ENCODE results near the gene KIFC1.
"Not testable (repeated sequence)": the region's sequence is repeated elsewhere in the genome, so short reads cannot be mapped to it uniquely, and the experiment has no call there.

KIFC1 gene, protein sequence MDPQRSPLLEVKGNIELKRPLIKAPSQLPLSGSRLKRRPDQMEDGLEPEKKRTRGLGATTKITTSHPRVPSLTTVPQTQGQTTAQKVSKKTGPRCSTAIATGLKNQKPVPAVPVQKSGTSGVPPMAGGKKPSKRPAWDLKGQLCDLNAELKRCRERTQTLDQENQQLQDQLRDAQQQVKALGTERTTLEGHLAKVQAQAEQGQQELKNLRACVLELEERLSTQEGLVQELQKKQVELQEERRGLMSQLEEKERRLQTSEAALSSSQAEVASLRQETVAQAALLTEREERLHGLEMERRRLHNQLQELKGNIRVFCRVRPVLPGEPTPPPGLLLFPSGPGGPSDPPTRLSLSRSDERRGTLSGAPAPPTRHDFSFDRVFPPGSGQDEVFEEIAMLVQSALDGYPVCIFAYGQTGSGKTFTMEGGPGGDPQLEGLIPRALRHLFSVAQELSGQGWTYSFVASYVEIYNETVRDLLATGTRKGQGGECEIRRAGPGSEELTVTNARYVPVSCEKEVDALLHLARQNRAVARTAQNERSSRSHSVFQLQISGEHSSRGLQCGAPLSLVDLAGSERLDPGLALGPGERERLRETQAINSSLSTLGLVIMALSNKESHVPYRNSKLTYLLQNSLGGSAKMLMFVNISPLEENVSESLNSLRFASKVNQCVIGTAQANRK
- total RNA-seq: 2.6 reads per million, percentile 8 among the genes with 10 or more reads in this experiment

- DNase-seq: peak; percentile 98
Measured at GRCh38 chr6:33391278-33391921, at the start of gene KIFC1. KIFC1 (plus strand) TSS chr6:33391823; CDS start chr6:33391986, 163 bp downstream.

DNA sequence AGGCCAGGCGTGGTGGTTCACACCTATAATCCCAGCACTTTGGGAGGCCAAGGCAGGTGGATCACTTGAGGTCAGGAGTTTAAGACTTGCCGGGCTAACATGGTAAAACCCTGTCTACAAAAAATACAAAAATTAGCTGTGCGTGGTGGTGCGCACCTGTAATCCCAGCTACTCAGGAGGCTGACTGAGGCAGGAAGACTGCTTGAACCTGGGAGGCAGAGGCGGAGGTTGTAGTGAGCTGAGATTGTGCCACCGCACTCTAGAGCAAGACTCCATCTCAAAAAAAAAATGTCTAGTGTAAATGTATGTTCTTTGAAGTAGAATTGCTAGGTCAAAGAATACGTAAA lies 48.0 kb upstream of the KIFC1 start:
- not testable (repeated sequence) for DNase-seq

DNA sequence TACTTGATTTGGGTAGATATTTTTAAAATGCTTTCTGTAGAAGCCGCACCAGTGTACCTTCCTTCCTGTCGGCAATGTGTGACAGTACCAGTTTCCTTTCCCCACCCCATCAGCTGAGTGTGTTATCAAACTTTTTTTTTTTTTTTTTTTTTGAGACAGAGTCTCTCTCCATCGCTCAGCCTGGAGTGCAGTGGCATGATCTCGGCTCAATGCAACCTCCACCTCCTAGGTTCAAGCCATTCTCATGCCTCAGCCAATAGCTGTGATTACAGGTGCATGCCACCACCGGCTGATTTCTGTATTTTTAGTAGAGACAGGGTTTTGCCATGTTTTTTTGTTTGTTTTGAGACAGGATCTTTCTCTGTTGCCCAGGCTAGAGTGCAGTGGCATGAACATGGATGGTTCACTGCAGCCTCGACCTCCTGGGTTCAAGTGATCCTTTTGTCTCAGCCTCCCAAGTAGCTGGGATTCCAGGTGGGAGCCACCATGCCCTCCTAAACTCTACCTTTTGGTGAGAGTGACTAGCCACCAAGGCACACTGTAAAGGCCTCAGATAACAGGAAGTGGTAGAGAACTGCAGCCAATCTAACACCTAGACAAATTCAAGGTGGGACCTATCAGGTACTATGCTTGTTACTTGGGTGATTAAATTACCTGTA lies 47.5 kb upstream of the KIFC1 start:
- DNase-seq: peak; percentile 68

DNA sequence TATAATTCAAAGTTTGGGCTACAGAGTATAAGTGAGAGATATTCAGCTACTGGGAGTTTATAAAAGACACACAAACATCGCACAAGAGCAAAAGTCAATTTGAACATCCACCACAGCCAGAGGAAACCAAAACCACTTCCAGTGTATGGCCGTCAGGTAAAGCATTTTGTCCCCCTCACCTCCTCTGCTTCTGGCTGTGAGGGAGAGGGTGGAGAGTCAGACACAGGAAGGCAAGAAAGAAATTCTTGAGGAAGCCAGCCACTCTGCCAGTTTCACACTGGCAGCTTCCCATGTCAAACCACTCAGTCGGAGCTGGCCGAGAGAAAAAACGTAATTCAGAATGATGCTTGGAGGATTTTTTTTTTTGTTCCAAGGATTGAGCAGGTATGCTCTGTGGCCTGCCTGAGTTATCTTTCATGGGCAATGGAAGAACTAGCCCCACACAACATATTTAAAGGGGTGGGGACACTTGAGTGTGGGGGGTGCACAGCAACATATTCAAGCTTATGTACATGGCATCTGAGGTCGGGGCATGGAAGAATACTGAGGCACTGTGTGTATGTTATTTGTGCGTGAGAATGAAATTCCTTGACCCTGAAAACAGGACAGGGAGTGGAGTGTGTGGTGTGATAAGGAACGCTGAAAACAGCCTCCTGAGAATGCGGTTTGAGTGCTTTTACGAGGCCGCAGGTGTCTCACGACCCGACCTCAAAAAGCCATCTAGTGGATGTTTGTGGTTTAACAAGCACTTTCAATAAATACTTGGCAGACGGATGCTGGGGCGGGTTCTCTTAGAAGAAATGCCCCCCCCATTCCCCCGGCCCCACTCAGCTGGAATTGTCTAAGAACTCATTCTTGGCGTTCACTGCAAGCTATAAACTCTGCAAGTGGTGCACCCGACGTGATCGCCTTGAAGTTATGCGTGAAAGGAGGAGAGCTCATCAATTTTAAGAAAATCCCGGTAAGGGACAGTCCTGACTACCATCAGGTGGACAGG lies 46.6 kb upstream of the KIFC1 start:
- DNase-seq: peak; percentile 58

GRCh38 chr6:33346972-33347371 lies 44.7 kb upstream of the KIFC1 start:
- DNase-seq: not testable (repeated sequence)

DNA sequence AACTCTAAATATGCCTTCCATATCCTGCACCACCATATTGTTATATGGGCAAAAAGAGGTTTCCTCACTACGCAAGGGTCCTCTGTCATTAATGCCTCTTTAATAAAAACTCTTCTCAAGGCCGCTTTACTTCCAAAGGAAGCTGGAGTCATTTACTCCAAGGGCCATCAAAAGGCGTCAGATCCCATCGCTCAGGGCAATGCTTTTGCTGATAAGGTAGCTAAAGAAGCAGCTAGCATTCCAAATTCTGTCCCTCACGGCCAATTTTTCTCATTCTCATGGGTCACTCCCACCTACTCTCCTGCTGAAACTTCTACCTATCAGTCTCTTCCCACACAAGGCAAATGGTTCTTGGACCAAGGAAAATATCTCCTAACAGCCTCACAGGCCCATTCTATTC lies 43.8 kb upstream of the KIFC1 start:
- no peak for DNase-seq

DNA sequence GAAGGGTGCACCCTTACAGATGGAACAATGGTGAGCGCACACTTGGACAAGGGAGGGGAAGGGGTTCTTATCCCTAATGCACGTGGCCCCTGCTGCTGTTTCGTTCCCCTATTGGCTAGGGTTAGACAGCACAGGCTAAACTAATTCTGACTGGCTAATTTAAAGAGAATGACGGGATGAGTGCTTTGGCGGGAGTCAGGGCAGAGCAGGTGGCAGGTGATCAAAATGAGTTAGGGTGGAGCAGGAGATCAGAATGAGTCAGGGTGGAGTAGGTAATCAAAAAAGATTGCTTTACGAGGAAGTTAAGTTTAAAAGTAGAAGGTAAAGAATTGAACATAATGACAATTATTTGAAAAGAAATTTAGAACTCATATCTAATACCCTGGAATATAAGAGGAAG lies 35.8 kb upstream of the KIFC1 start:
- DNase-seq: not testable (repeated sequence)

- no peak for DNase-seq
Measured at GRCh38 chr6:33356295-33356694, 35.3 kb upstream of the KIFC1 start.

GRCh38 chr6:33357160-33357871 lies 34.3 kb upstream of the KIFC1 start:
- not testable (repeated sequence) for DNase-seq

- DNase-seq: no peak
Measured at GRCh38 chr6:33359331-33359730, 32.3 kb upstream of the KIFC1 start.

DNA sequence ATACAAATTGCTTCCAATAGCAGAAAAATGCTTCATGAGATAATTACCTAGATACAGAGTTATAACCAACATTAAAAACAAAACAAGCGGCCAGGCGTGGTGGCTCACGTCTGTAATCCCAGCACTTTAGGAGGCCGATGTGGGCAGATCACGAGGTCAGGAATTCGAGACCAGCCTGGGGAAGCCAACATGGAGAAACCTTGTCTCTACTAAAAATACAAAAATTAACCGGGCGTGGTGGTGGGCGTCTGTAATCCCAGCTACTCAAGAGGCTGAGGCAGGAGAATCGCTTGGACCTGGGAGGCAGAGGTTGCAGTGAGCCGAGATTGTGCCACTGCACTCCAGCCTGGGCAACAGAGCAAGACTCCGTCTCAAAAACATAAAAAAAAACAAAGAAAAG lies 28.1 kb upstream of the KIFC1 start:
- not testable (repeated sequence) for DNase-seq

- not testable (repeated sequence) for DNase-seq
Measured at GRCh38 chr6:33364475-33365205, 27.0 kb upstream of the KIFC1 start.

DNA sequence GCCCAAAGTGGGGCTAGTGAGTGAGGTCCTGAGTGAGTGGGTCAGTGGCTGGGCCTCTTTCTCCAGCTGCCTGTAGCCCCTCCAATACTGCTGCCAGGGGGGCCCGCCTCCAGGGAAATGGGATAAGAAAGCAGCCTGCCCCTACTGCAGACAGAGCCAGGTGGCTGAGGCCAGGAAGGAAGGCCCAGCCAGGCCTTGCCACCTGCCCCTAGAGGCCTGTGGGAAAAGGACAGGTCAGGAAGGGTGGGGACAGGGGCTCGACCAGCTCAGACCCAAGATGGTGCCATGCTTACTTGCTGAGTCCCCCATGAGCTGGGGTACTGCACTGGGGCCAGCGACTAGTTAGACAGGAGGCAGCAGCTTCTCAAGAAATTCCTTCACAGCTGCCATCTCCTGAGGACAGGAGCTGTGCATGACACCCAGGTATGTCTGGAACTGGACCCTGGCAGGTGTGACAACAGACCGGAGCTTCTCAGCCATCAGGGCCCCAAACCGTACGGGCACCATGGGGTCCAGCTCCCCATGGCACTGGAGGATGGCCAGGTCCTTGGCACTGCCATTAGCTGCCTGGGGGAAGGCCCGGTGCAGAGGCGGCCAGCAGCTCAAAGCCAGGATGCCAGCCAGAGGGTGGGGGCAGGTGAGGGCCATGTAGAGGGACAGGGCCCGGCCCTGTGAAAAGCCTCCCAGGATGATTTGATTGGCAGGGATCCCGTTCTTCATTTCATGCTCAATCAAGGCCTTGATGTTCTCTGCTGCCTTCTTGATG lies 26.2 kb upstream of the KIFC1 start:
- not testable (repeated sequence) for DNase-seq

DNA sequence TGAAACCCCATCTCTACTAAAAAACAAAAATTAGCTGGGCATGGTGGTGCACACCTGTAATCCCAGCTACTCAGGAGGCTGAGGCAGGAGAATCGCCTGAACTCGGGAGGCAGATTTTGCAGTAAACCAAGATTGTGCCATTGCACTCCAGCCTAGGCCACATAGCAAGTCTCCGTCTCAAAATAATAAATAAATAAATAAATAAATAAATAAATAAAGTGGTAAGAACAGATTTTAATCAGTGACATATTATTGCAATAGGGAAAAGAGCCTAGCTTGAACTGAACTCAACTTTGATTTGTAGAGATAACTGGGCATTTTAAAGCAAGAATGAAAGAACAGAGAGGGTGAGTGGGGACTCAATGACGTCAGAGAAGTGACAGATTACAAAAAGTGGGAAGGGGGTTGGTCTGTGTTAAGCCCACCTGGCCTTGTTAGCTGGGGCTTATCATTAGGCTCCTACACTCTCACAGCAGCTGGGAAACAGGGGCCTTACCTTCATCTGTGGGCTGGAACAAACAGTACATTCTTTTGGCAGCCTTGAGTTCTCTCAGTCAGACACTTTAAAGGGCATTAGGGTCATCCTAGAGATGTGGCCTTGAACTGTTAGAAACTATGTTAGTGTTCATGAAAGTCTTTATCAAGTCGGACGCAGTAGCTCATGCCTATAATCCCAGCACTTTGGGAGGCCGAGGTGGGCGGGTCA lies 24.5 kb upstream of the KIFC1 start:
- DNase-seq: no peak

GRCh38 chr6:33367715-33368025 lies 24.0 kb upstream of the KIFC1 start:
- DNase-seq: not testable (repeated sequence)

GRCh38 chr6:33371901-33372300 lies 19.7 kb upstream of the KIFC1 start:
- DNase-seq: not testable (repeated sequence)

DNA sequence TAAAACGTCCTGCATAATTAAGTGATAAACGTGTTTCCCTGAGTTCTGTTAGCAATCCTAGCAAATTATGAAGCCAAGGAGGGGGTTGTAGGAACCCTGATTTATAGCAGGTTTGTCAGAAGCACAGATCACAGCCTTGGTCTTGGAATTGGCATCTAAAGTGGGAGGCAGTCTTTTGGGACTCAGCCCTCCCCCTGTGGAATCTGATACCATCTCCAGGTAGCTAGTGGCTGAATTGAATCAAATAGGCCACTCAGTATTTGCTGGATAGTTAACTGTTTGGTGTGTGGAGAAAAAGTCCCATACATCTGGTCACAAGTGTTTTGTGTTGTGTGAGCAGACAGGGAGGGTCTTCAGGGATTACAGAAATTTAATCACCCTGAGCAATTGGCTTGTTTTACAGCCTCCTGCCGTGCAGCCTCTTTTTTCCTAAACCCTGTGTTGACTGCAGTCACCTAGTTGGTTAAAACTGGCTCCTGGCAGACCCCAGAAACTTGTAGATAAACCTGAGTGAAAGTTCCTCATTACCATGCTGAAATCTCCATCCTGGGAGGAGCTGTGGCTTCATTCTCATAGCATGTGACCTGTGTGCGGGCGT lies 19.0 kb upstream of the KIFC1 start:
- no peak for DNase-seq
